Motor neuron (in vitro differentiated cells): ENCODE results near the gene IL9R. TPM values are rescaled to one million over a fixed set of nuclear protein-coding genes. Genes with fewer than 3 reads are reported as not detected.
"Not testable (repeated sequence)": the region's sequence is repeated elsewhere in the genome, so short reads cannot be mapped to it uniquely, and the experiment has no call there.

ENCODE experiments used
- ATAC-seq, 8 experiments: fragments of 200-7000 bp; cut with Tn5 transposase; replicated peaks in 6 of 8; 2 replicates each; pipeline ENCODE4 v1.8.0; 2021; ENCODE audit warnings: mild to moderate bottlenecking in 8 of 8, moderate library complexity in 8 of 8
- H3K27ac ChIP-seq, 2 donors: fragments of 250-450 bp; sonication (Bioruptor Pico); 2 replicates each; pipeline ENCODE4 v1.9.0; 2021; ENCODE audit warnings: antibody characterized with exemption in 2 of 2, mild to moderate bottlenecking in 2 of 2, moderate library complexity in 1 of 2
- H3K4me1 ChIP-seq, 2 donors: fragments of 250-450 bp; sonication (Bioruptor Pico); replicated peaks in 1 of 2; 2 replicates each; pipeline ENCODE4 v1.6.1; 2021; ENCODE audit warnings: antibody characterized with exemption in 2 of 2, mild to moderate bottlenecking in 2 of 2, moderate library complexity in 1 of 2
- H3K4me3 ChIP-seq, 5 donors: fragments of 250-450 bp; sonication (Bioruptor Pico); 2 replicates each; pipeline ENCODE4 v1.9.0; 2021; ENCODE audit warnings: antibody characterized with exemption in 5 of 5, mild to moderate bottlenecking in 5 of 5, moderate library complexity in 4 of 5
- WGBS, 10 experiments: fragments of 450-650 bp; shearing (Covaris generic); methylation state at CpG; one replicate each; pipeline ENCODE4 v1.0.0; 2022; 5-methylcytosine and 5-hydroxymethylcytosine counted together
- in situ Hi-C, 9 experiments: fragments of 400-800 bp; cut with MboI; loops; one replicate each; pipeline ENCODE4 v1.15.0; 2021; ENCODE audit warnings: low sequenced_read_pairs in 9 of 9, low pct_unique_long_range_greater_than_20kb in 2 of 9; ENCODE audit not compliant: unreplicated experiment in 9 of 9
- total RNA-seq, 8 experiments: library from RNA; unstranded; fragments of 300-600 nt; gene quantifications; 2 replicates each; pipeline versions ENCODE4 v1.2.3 to v1.2.4, GENCODE V29; 2022

IL9R gene
- total RNA-seq, 8 experiments from 2014 or later: 0.28 to 0.46 (median 0.41) TPM; not detected in 4

DNA sequence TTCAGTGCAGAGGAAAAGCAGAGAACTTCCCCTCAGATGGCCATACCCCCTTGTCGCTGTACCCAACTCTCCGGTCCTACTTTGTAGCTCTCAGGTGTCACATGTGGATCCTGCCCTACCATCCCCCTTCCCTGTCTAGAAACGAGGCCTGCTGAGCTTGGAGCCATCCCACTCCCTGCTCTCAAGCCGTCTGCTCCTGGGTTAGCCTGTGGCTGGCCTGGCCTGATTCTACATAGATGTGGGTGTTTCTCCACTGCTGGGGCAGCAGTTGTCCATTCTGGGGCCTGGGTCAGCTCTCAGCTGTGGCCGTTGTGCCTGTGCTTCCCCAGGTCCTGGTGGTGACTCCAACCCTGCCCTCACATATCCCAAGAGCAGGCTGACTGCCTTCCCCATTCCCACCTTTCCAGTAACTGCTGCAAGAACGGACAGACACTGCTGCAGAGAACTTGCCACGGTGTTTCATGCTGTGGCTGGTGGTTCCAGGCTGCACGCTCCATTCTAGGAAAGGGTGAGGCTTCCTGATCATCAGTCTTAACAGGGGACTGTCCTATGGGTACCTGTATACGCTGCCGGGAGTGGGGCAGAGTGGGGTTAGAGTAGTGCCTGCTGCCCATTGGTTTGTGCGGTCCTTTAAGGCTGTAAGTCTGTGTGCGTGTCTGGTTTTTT lies 3.6 kb downstream of the IL9R start:
- Histone ChIP-seq H3K4me1 (no peaks in the 10 kb centered on the region), H3K4me3 (no peak overlapping the region), H3K27ac (no peak overlapping the region)
- in situ Hi-C loops: no loop called here
- WGBS, 10 experiments: 0 to 73% (median 37%) methylated on average over 1 to 5 of the region's 12 CpGs; no CpG with 5 or more reads in 4 of the 10 experiments
- no peak for ATAC-seq

DNA sequence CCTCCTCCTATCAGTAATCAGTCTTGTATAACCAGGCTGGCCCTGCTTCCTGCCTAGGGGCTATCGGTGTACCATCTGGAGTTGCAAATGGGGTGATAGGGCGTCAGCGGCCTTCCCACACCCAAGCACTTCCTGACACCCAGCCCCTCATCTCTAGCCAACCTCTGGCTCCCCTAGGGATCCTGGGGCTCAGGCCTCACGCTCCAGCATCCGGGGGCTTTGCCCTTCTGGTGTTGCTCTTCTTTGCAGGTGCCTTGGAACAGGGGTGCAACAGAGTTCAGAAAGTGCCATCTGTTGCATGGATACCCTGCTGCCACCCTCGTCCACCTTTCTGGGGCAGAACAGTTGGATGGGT lies 4.1 kb downstream of the IL9R start:
- no peak overlapping the region for H3K4me3 ChIP-seq
- 0 to 67% (median 38%) methylated on average over 1 to 2 of the region's 6 CpGs; no CpG with 5 or more reads in 5 of the 10 experiments for WGBS, 10 experiments
- ATAC-seq: peak in 3 of 8 experiments; percentile 9 to 80 (median 15)
- in situ Hi-C loops: no loop called here
- no peak overlapping the region for H3K27ac ChIP-seq
- no peaks in the 10 kb centered on the region for H3K4me1 ChIP-seq

DNA sequence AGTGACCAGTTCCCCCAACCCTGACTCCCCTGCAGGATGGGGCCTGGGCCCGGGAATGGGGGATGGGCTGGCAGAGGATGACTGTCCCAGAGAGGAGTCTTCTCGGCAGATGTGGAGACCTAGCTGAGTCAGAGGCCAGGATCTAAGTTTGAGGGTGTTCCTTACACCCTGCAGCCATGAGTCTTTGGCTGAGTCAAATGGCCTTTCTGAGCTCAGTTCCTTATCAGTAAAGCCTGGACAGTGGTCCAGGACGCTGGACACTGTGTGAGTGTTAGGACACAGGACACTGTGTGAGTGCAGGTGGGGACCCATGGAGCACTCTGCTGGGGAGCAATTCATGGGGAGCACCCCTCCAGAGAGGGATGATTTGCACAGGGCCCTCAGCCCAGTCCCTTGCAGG lies 5.0 kb downstream of the IL9R start:
- in situ Hi-C loops: no loop called here
- ATAC-seq: peak in 2 of 8 experiments; percentile 3 to 4
- no CpG with 5 or more reads among the region's 3 CpGs for WGBS, 10 experiments

DNA sequence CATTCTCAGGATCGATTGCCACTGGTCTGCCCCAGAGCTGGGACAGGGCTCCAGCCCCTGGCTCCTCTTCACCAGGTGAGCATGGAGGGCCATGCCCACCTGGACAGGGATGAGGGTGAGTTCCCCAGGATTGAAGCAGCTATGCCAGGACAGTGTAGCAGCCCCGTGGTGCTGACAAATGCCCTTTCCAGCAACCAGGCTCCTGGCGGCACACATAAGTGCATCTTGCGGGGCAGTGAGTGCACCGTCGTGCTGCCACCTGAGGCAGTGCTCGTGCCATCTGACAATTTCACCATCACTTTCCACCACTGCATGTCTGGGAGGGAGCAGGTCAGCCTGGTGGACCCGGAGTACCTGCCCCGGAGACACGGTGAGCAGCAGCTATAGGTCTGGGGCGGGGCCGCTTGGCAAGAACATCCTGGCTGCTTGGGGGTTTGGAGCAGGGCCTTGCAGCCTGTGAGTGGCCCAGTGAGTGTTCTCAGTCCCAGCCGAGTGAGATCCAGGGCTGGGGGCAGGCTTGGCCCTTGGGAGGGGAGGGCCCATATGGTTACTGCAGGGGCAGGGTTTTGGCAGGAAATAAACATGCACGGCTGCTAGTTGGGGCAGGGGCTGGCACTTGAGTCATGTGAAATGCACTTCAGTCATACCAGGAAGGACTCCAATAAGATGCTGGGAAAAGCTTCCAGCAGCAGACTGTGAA lies 6.1 kb downstream of the IL9R start:
- in situ Hi-C loops: no loop called here
- Histone ChIP-seq H3K4me1 (no peaks in the 10 kb centered on the region), H3K27ac (no peak overlapping the region), H3K4me3 (no peak overlapping the region)
- peak in 1 of 8 experiments; percentile 14 for ATAC-seq
- 10 to 93% (median 40%) methylated on average over 1 to 4 of the region's 14 CpGs; no CpG with 5 or more reads in 4 of the 10 experiments for WGBS, 10 experiments

More for the DNA sequence above, 5.0 kb downstream of the IL9R start:
- Histone ChIP-seq H3K4me1 (no peaks in the 10 kb centered on the region), H3K4me3 (no peak overlapping the region), H3K27ac (no peak overlapping the region)

DNA sequence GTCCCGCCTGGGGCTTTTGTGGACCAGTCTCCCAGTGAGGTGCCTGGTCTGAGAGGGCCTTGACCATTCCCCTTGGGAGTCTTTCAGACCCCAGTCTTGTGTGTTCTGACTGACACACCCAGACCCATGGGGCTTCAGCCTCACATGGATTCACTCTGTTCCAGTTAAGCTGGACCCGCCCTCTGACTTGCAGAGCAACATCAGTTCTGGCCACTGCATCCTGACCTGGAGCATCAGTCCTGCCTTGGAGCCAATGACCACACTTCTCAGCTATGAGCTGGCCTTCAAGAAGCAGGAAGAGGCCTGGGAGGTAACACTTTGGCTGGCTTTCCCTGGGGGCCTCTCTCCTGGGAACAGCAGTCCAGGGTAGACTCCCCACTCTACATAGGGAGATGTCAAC lies 6.8 kb downstream of the IL9R start:
- WGBS, 10 experiments: 20 to 65% (median 29%) methylated on average over 1 to 2 of the region's 2 CpGs; no CpG with 5 or more reads in 7 of the 10 experiments
- in situ Hi-C loops: no loop called here
- peak in 3 of 8 experiments; percentile 40 to 80 (median 75) for ATAC-seq

DNA sequence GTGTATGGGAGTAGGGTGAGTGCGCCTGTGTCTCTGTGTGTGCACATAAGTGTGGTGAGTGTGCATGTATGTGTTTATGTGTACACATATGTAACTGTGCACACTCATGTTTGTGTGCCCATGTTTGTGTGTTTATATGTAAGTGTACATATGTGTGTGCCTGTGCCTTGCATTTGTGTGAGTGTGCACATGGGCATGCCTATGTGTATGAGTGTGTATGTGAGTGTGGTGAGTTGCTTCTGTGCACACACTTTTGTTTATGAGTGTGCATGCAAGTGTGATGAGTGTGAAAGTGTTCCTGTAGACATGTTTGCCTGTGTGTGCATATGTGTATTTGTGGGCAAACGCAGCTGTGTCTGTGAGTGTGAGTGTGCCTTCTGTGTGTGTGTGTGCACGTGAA lies 7.2 kb downstream of the IL9R start:
- Histone ChIP-seq H3K4me1 (no peaks in the 10 kb centered on the region), H3K27ac (no peak overlapping the region), H3K4me3 (no peak overlapping the region)
- in situ Hi-C loops: no loop called here
- whole genome bisulfite sequencing, 10 experiments: 25 to 100% (median 86%) methylated on average over 1 to 2 of the region's 3 CpGs; no CpG with 5 or more reads in 7 of the 10 experiments
- no peak for ATAC-seq

More for the DNA sequence above, 6.8 kb downstream of the IL9R start:
- no peak overlapping the region for H3K27ac ChIP-seq
- no peaks in the 10 kb centered on the region for H3K4me1 ChIP-seq
- no peak overlapping the region for H3K4me3 ChIP-seq

DNA sequence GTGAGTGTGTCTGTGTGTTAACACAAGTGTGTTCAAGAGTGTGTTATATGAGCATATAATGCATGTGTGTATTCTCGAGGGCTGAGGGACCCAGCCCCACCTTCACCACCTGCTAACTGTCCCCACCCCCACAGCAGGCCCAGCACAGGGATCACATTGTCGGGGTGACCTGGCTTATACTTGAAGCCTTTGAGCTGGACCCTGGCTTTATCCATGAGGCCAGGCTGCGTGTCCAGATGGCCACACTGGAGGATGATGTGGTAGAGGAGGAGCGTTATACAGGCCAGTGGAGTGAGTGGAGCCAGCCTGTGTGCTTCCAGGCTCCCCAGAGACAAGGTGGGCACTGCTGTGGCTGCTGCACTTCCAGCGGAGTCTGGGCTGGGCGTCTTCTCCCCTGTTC lies 7.6 kb downstream of the IL9R start:
- Histone ChIP-seq H3K27ac (no peak overlapping the region), H3K4me1 (no peaks in the 10 kb centered on the region), H3K4me3 (no peak overlapping the region)
- WGBS, 10 experiments: 0% methylated on average over 1 to 2 of the region's 6 CpGs; no CpG with 5 or more reads in 7 of the 10 experiments
- no peak for ATAC-seq
- in situ Hi-C loops: no loop called here

DNA sequence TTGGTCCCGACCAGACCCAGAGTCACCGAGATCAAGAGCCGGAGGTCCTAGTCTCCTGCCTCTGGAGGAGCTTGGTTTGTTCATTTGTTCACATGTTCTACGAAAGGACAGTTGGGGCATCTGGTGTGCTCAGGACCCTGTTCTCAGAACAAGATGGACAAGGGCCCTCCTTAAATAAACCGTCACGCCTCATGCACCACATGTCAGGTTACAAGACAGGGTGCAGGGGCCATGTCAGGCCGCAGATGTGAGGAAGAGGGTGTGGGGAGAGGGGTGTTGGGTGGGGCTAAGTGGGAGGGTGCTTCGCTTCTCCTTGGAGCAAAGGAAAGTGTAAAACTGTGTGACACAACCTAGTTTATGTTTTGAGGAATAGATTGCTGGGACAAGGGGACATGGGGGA lies 9.0 kb downstream of the IL9R start:
- no CpG with 5 or more reads among the region's 8 CpGs for WGBS, 10 experiments
- in situ Hi-C loops: not testable (repeated sequence)

DNA sequence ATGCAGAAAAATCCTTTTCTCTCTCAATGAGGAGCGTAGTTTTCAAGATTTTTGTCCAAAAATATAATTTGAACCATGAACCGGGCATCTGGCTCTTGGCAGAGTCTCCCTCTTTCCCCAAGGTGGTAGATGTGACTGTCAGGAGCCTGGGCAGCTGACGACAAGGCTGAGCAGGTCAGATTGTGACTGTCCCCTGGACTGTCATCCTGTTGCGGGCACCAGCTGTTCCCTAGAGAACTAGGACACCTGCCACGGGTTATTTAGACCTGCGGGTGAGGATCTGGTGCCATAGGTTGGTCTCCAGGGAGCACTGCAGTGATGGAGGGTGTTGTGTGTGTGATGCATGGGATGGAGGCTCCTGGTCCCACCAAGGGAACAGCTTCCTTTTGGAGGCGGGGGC lies 10.9 kb downstream of the IL9R start:
- H3K27ac ChIP-seq, H3K4me1 ChIP-seq, ATAC-seq, in situ Hi-C loops, H3K4me3 ChIP-seq: not testable (repeated sequence)
- WGBS, 10 experiments: no CpG with 5 or more reads among the region's 7 CpGs

More for the DNA sequence above, 9.0 kb downstream of the IL9R start:
- H3K4me3 ChIP-seq, ATAC-seq, H3K4me1 ChIP-seq, H3K27ac ChIP-seq: not testable (repeated sequence)

DNA sequence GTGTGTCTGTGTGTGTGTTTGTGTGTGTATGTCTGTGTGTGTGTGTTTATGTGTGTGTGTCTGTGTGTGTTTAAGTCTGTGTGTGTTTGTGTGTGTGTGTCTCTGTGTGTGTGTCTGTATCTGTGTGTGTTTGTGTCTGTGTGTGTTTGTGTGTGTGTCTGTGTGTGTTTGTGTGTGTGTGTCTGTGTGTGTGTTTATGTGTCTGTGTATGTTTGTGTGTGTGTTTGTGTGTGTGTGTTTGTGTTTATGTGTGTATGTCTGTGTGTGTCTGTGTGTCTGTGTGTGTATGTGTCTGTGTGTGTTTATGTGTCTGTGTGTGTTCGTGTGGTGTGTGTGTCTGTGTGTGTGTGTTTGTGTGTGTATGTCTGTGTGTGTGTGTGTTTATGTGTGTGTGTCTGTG lies 11.4 kb downstream of the IL9R start:
- H3K4me3 ChIP-seq: no peak overlapping the region
- in situ Hi-C loops: no loop called here
- no peak for ATAC-seq
- 0 to 56% methylated on average over 1 of the region's 1 CpG; no CpG with 5 or more reads in 8 of the 10 experiments for WGBS, 10 experiments
- no peaks in the 10 kb centered on the region for H3K4me1 ChIP-seq
- no peak overlapping the region for H3K27ac ChIP-seq

DNA sequence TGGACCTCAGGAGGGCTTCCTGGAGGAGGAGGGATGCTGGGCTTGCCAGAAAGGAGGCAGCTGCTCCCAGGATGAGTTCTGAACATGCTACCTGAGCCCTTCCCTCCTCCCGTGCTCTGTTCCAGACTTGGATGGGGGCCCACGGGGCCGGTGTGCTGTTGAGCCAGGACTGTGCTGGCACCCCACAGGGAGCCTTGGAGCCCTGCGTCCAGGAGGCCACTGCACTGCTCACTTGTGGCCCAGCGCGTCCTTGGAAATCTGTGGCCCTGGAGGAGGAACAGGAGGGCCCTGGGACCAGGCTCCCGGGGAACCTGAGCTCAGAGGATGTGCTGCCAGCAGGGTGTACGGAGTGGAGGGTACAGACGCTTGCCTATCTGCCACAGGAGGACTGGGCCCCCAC lies 12.2 kb downstream of the IL9R start:
- H3K27ac ChIP-seq, in situ Hi-C loops, H3K4me1 ChIP-seq, ATAC-seq, H3K4me3 ChIP-seq: not testable (repeated sequence)
- no CpG with 5 or more reads among the region's 9 CpGs for WGBS, 10 experiments

DNA sequence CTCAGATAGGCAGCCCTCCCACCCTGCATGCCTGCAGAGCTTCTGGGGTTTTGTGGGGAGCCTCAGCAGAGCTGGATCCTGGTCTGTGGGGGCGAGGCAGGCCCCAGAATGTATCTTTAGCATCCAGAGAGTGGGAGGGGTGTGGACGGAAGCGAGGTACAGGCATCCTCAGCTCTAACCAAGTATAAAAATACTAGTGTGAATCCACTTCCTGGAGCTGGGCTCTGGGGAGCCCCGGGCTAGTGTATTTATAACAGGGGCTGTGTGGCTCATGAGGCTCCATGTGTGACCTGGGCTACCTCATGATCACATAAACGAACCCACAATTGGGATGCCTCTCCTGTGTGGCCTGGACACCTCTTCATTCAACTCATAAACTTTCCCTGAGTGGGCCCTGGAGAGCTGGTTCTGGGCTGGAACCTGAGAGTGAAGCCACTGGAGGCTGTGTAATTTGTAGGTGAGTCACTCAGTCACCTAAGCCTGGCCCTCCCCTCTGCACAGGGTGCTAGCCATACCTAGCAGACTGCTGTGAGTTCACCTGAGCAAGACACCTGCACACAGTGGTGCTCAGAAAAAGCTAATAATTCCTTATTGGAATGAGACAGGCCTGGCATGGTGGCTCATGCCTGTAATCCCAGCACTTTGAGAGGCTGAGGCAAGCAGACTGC lies 15.9 kb downstream of the IL9R start:
- WGBS, 10 experiments: no CpG with 5 or more reads among the region's 5 CpGs
- H3K4me1 ChIP-seq, ATAC-seq, H3K27ac ChIP-seq, in situ Hi-C loops, H3K4me3 ChIP-seq: not testable (repeated sequence)

DNA sequence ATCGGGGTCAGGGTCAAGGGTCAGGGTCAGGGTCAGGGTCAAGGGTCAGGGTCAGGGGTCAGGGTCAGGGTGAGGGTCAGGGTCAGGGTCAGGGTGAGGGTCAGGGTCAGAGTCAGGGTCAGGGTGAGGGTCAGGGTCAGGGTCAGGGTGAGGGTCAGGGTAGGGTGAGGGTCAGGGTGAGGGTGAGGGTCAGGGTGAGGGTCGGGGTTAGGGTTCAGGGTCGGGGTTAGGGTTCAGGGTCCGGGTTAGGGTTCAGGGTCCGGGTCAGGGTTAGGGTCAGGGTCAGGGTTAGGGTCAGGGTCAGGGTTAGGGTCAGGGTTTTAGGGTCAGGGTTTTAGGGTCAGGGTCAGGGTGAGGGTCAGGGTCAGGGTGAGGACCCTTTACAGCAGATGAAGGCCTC lies 22.4 kb downstream of the IL9R start:
- in situ Hi-C loops, H3K27ac ChIP-seq, ATAC-seq, H3K4me3 ChIP-seq, H3K4me1 ChIP-seq: not testable (repeated sequence)
- WGBS, 10 experiments: no CpG with 5 or more reads among the region's 5 CpGs
